ENCODE results near the gene NAT9. TPM values are rescaled to one million over a fixed set of nuclear protein-coding genes. Genes with fewer than 3 reads are reported as not detected.

Gene NAT9
- polyA plus RNA-seq, 12 donors, result 26.8 to 42.5 (median 33.6) TPM; not detected in 1

DNA sequence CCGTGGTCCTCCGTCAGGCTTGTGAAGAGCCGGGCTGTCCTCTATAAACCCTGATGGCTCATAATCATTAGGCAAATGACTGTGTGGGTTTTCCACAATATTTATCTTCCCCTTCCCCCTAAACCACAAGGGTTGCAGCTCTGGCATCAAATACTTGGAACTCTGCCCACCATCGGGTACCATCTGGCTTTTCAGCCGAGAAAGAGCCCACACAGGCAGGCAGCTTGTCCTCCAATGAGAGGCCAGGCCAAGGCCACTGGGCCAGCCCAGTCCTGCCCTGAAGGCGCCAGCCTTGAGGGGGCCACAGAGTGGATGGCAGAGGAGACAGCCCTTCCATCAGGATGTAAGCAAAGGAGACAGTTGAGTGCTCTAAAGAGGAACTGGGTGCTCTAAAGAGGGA is 31.8 kb upstream of the NAT9 start:
- no peak for DNase-seq

DNA sequence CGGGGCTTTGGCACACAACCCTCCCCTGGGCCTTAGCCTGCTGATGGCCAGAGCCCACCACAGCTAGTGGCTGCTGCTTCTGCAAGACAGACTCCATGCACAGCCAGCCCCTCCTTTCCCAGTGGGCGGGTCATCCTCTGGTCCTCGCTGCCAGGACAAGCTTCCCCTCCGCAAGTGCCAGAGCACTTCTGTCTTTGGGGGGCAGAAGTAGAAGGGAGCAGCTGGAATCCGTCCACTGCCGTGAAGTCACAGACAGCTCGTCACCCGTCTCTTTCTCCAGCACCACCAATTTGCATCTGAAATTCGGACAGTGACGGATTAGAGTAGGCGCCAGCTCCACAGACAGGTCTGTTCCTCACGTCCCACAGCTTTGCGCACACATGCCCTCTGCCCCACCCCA is 31.3 kb upstream of the NAT9 start:
- DNase-seq, result no peak

DNA sequence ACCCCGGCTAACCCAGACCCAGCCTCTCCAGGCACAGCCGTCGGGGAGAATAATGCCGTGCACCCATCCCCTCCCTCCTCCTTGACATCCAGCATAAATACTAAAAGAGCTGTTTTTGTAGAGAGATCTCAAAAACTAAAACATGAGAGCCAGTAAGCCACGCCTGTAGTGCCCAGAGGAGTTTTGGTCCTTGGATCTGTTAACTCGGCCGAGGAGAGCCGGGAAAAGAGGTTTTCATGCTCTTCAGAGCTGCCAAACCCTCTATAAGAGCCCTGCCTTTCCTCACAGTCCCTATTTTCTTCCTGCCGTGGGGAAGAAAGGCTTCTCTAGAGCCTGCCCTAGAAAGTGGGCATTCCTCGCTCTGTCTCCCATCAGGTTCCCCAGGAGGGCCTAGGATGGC is 30.2 kb upstream of the NAT9 start:
- DNase-seq, result no peak

DNA sequence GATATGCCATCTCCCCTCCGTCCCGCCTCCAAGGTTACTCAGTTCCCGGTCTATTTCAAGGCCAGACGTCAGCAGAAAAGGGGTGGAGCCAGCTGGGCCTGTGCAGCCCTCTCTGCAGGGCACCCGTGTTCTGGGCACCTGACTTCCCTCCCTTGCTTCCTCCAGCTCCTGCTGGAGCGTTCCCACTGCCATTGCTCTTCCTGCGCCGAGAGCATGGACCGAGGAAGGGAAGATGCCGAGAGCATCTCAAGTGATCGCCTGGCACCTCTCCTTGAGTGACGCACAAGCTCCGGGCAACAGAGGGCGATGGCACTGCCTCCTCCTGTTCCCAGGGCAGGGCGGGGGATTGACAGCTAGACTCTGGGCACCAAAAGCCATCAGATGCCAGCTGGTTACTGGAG is 29.4 kb upstream of the NAT9 start:
- no peak for DNase-seq

DNA sequence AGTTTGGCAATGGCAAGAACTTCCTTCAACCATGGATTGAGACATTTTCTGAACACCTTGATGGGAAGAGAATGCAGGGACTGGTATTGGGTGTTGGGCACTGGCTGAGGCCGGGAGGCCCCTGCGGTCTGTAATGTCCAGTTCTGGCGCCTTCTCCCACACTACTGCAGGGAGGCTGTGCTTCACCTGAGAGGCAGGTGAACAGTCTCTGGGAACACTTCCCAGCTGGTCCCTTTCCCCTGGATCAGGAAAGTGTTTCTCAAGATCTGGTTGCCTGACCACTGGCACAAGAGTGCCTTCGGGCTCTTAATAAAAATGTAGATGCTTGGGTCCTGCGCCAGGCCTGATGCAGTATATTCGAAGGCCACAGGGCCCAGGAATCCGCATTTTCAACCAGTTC is 28.5 kb upstream of the NAT9 start:
- DNase-seq, result no peak

DNA sequence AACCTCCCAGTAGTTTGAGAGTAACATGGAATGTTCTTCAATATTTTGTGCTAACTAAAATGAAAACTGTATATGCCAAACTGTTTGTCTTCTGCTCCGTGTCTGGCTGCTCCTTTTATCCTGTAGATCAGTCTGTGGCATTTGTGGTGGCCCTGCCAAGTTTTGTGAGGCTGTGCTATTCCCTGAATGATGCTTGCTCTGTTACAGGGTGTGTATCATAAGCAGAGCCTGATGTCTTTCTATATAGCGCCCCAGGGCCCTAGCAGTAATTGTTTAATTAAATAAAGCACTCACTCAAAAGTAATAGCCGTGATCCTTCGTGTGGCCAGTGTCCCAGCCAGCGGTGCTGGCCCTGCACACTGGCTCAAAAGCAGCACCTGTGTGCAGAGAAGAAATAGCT is 27.8 kb upstream of the NAT9 start:
- DNase-seq, result no peak

DNA sequence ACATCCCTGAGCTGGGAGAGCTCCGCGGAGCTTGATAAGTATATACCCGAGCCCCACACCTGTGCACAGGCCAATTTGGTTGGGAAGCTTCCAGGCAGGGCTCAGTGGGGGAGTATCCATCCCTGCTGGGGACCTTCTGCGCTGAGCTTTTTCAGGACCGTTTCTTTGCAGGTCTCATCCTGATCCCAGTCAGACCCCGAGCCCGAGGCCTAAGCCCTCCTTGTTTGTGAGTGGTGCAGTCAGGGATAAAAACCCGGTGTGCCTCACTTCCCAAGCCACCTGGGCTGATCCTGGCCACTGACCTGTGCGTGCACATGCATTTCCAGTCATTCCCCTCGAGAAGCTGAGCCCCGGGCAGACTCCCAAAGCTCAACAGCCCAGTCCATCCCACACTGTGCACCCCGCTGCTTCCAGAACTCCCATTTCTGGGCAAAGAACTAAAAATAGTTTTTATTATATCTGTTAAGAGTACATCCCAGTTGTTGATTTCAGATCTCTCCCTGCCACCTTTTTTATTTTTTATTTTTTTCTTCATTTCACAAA is 27.3 kb upstream of the NAT9 start:
- no peak for DNase-seq

DNA sequence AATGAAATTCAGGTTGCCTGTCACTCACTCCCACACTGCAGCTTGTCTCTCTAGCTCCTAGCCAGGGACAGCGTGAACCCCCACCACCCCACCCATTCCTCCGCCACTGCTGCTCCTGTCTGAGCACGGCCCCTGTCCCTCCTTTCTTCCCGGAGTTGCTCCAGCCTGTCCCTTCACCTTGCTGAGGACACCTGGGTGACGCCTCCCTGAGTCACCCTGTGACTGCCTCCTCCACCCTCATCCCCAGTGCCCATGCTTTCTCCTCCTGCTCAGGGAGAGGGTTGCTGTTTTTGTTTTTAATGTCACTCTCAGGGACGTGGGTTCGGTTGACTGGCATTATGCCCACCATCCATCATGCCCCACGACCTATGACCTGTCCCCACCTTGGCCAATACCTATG is 25.8 kb upstream of the NAT9 start:
- no peak for DNase-seq

DNA sequence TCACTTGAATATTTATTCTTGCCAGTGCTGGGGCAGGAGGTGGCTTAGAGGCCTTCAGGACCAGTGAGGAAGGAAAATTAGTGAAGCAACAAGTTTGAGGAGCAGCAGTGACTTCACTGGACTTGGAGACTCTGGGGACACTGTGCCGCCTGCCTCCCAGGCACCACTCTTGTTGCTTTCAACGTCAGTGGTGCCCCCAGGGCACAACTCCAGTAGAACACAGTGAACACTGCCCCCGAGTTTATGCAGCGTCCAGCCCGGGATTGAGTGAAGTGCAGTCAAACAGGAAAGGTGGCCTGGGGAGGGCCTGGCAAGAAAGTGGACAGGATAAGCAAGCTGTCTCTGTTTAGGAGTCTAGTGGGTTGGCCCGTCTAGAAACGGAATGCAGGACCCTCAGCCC is 24.4 kb upstream of the NAT9 start:
- no peak for DNase-seq

DNA sequence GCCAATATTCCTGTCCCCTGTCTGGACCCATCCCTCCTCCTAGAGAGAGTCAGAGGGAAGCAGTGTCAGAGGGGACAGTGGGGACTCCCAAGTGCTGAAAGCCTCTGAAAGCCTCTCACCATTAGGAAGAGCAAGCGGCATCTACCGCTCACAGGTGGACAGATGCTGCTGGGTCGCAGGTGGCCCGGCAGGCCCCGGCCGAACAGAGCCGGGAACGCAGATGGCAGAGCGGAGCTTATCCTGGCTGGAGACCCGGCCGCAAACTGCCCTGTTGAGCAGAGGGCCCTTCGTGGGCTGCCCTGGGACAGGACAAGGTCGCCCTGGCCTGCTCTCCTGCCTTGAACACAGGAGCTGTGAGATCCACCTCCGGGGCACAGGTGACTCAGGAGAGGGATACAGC is 23.0 kb upstream of the NAT9 start:
- no peak for DNase-seq

DNA sequence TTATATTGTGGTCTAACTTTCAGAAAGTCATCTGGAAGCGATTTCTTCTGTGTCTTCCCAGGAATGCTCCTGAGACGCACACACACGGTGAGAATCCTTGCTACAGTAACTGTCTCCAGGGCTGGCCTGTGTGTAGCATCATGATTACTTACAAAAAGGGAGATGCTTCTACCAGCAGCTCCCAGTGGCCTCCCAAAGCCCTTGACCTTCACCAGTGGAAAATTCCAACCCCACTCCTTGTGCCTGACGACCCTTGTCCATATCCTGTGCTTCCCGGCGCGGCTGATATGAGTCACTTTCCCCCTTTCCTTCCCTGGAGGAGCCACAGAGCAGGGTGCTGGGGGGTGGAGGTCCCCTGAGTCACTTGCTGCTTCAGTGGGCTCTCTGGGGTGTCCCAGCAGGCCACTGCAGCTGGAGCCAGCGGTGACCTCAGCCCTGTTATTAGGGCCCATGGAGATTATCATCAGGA is 22.1 kb upstream of the NAT9 start:
- no peak for DNase-seq

DNA sequence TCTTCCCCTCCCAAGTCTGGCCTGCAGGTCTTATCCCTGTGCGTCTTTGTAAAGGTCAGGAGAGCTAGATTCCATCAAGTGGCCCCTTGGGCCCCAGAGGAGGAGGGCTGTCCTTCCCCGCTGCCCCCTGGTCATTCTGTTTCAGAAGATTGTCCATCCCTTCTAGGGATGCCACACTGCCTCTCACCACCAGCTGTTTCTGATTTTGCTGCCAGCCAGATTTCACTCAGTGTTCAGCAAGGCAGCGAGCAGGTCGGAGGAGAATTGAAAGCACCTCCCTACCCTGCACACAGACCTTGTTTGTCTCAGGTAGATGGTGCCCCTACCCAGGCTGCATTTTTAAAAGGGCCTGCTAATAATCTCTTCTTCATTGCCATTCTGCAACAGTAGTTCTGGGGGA is 21.7 kb upstream of the NAT9 start:
- no peak for DNase-seq

DNA sequence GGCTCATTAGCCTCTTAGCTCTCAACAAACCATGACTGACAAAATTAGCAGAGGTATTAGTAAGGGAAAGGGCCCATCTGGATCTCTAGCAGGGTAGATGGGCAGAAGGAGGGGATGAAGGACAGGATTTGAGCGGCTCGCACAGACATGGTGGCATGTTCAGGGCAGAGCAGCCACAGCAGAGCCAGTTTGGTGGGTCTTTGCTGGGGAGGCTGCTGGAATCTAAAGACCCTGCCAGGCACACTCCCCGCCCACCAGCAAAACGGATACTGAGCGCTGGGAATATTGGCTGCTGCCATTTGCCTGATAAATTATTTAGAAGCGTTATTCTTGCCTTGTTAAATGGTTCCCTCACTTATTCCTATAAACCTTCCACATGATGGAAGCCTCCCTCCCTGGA is 20.7 kb upstream of the NAT9 start:
- no peak for DNase-seq

DNA sequence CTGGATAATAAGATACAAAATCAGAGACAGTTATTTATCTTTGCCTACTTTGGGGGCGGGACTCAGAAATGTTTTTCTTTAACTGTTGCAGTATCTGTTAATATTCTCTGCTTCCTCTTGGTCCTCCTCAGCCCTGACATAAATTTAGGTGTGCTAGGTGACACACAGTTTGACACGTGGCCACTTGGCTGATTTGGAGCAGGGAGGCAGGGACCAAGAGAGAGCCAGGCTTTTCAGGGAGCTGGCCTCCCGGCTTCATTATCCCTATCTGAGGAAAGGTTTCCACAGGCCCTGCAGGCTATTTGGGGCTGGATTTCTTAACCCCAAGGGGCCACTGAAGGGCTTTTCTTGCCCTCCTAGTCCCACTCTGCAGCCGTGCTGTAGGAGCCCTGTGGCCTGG is 20.1 kb upstream of the NAT9 start:
- no peak for DNase-seq

DNA sequence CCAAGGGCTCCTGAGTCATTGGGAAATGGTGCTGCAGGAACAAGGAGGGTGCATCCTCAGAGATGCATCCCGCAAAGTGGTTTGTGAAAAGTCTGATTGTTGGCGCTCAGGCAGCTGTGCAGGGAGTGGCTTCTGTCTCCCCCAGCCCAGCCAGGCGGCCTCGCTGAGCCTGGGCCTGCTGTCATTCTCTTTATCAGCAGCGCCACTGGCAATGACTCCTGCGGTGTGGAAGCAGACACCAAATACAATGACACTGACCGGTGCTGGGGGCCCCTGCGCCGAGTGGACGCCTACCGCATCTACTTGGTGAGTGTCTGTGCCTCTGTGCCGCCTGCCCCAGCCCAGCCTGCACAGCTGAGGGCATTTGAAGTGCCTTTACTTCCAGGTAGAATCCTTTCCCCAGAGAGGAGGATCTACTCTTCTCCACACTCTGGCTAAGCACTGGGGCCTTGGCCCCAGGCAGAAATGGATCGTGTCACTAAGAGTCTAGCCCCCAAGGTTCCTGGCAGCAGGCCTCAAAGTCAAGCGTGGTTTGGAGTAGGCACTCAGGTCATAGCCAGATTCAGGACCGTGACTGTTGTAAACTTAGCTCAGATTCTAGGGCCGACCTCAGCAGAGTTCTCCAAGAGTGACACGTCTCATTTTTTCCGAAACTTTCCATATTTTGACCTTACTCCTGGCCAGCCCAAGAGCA is 19.3 kb upstream of the NAT9 start:
- no peak for DNase-seq

DNA sequence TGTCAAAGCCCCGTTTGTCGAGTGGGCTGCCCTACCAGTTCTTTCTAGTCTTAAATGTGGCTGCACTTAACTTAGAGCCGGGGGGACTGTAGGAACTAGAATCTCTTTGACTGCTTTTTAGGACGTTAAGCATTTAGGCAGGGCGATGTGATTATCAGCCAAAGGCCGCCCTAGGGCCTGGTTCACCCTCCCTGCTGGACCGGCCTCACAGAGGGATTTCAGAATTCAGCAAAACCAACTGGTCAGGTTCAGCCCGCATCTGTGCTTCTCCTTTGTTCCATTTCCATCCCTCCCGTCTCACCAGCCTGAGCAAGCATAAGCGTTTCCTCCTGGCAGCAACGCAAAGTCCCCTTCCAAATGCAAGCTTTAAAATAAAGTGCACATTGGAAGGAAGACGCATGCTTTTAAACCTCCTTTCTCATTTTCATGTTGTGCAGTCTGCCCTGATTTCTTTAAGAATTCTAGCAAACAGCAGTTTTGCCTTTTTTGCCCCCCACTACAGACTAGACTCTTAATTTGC is 16.5 kb upstream of the NAT9 start:
- no peak for DNase-seq

DNA sequence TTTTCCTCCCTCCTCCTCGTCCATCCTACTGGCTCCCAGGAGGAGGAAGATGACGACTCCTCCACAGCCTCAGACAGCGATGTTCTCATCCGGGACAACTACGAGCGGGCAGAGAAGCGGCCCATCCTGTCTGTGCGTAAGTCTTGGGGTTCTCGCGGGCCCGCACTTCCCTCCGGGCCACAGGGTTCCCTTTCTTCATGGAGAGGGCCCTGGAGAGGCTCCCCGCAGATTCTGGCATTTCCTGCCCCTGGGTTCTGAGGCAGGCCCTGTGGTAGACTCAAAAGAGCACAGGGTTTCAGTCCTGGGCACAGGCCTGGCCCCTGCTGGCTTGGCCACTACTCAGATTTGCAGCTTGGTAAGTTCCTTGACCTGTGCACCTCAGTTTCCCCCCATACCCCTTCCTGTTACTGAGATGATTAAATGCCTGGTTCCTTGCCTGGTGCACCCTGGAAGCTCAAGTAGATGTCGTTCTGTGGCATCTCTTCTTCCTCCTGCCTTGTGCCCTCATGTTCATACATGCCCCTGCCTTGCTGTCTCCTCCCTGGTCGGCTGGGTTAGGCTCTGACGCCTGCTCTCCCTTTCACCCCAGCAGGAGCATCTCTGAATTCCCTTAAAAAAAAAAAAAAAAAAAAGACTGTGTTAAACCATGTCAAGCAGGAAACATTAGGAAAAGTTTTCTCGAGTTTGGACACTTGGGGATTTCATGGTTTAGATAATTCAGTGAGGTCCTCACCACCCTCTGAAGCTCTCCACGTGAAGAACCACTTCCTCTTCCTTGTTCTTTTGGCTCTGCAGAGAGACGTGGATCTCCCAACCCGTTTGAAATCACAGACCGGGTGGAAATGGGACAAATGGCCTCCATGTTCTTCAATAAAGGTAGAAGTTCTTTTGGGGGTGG is 14.3 kb upstream of the NAT9 start:
- DNase-seq, result no peak

DNA sequence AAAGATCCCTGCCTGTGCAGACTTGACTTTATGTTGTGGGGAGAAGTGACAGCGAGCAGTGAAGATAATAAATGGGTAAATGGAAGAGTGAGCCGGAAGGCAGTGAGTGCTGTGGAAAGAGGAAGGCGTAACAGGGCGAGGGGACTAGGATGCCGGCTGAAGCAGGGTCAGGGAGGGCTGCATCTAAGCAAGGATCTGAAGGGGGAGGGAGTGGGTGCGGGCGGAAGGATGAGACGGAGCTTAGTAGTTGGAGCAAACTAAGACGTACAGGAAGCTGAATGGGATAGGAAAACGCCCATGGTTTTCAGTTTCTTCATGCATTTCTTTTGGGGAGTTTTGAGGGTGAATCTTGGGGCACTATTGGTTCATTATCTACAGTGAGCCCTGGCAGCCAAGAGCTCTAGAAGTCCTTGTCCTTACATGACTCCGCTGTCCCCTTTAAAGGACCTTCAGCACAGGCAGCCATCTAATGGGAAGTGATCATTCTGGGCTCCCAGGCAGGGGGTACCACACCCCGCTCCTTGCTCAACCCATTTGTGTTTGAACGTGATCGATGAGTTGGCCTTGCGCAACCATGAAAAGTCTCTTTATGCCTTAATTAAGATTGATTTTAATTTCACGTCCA is 10.4 kb upstream of the NAT9 start:
- DNase-seq, result no peak

DNA sequence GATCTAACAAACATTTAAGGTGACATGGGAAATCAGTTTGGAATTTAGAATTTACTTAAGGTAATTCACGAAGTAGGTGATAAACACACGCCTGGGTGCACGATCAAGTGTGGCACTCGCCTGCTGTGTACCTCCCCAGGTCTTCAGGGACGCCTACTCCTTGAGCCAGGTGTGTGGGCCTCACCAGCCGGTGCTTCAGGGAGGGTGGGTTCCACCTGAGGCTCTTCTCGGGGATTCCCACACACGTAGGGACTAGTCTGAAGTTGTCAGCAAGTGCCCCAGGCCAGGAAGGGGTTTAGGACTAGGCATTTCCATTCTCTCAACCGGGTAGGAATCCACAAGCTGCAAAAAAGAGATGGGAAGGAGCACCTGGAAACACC is 9.8 kb upstream of the NAT9 start:
- DNase-seq, result no peak

DNA sequence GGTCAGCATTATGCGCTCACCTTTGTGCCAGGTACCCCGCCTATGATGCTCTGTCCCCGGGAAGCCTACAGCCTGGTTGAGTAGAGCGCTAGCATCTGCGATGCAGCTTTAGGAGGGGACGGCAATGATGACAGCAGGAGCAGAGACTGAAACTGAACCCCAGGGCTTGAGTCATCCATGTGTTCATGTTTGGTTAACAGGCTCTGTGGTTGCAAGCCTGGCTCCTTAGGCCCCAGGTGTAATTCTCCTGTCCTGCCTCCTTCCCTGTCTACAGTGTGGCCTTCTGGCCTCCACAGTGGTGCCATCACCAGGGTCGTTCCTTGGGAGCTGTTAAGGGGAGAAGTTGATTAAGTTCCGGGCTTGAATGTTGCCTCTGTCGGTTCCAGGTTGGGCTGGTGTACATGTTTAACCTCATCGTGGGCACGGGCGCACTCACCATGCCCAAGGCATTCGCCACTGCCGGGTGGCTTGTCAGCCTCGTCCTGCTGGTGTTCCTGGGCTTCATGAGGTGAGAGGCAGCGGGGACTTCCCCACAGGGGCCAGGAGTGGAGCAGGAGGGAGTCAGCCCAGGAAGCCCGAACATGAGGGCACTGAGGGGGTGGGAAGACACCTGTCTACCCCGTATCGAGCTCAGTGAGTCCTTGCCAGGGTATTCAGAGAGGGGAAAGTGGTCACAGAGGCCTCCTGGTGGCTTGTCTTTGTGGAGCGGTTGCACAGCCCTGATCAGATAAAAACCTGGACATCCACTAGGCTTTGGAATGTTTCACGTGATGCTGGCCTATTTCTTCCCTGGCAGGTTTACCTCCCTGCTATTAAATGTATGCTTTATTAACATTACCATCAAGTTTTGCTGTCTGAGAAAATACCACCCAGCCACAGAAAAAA is 9.2 kb upstream of the NAT9 start:
- no peak for DNase-seq

DNA sequence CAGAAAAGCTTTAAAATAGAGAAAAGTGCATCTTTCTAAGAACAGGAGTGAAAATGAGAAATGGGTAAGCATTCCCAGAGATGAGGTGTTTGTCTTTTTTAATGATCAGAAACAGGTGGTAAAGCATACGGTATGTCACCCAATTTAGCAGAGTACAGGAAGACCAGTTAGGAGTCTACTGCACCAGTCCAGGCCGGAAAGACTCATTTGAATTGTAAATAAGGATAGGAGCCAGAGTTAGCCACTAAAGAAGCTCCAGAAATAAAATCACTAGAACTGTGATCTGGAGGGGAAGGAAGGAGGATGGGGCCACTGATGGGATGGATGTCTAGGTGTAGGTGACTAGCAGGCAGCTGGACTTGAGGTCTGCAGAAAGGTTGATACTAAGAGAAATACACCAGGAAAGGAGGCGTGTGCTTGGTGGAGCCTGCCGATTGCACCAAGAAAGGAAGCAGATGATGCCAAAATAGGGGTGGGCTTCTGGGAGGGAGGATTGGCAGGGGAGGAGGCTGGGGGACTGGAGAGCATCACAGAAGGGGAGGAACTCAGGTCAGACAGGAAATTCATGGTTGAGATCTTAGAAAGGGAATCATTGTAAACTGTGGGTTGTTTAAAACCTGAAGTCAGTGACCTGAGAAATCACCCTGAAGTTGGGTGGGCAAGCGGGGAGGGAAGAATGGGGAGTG is 8.1 kb upstream of the NAT9 start:
- no peak for DNase-seq
